HS-27A (cell line): Measurements from ENCODE around the gene LHFPL5.

Experiments
- DNase-seq: peaks from one replicate; pipeline ENCODE4 v3.0.0-alpha.2; 2012; ENCODE audit warnings: low read depth, missing footprints

Gene LHFPL5

GRCh38 chr6:35804996-35805736 lies at the start of gene LHFPL5:
Gene LHFPL5, plus strand, starts transcription at chr6:35805352. Its CDS starts 319 bp downstream, at chr6:35805671.
- no peak for DNase-seq

DNA sequence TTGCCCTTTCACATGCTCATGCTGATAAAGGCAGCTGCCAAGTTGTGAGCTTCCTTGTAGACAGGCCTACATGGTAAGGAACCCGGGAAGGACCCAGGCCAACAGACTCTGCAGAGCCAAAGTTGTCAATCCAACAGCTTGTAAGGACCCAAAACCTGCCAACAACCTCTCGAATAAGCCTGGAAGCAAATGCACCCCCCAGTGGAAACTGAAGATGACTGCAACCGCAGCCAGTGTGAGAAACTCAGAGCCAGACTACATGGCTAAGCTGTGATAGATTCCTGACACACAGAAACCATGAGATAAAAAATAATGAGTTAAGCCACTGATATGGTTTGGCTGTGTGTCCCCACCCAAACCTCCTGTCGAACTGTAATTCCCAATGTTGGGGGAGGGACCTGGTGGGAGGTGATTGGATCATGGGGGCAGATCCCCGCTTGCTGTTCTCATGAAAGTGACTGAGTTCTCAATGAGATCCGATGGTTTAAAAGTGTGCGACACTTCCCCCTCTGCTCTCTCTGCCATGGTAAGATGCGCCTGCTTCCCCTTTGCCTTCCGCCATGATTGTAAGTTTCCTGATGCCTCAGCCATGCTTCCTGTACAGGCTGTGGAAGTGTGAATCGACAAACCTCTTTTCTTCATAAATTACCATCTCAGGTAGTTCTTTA lies 47.6 kb upstream of the LHFPL5 start:
- DNase-seq = no peak

DNA sequence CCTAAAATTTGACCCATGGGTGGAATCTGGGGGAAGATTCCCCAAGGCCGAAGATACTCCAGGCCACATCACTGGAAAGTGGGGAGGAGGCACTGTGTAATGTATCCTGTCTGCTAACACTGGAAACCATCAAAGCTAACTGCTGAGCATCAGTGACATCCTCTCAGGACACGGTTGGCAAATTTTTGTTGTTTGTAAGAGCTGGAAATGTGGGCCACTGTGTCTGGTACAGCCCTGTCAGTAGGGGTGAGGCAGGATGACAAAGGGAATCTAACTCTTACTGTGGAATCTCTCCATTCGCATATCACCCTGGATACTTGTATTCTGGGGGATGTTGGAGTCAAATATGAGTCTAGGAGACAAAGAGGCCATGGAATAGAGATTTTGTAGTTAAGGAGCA lies 45.7 kb upstream of the LHFPL5 start:
- DNase-seq = no peak

- DNase-seq = no peak
Measured at GRCh38 chr6:35765739-35766138, 39.4 kb upstream of the LHFPL5 start.

GRCh38 chr6:35769211-35769610 lies 35.9 kb upstream of the LHFPL5 start:
- no peak for DNase-seq

GRCh38 chr6:35771343-35771627 lies 33.9 kb upstream of the LHFPL5 start:
- no peak for DNase-seq

DNA sequence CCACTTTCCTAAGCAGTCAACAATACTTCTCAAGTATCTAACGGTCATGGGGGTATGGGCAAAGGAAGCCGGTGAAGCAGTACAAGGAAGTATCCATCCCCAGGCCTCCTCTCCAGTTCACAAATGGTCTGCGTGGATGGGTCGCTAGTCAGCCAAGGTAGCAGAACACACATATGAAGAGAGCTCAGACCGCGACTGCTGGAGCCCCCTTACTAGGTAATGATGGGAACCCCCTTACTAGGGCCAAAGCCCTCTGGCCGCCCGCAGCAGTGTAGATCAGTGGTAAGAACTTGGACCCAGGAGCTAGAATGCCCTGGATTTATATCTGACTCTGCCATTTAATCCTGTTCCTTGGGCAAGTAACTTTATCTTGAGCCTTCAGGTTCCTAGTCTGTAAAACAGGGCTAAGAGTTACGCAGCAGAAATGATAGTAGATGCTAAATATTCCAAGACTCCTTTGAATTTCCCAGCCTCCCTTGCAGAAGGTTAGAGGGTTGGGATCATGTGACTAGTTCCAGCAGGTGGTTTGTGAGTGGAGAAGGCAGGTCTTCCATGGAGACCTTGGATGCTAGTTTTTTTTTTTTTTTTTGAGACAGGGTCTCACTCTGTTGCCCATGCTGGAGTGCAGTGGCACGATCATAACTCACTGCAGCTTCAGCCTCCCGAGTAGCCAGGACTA lies 30.9 kb upstream of the LHFPL5 start:
- DNase-seq = no peak

- DNase-seq = no peak
Measured at GRCh38 chr6:35775031-35775430, 30.1 kb upstream of the LHFPL5 start.

- DNase-seq = no peak
Measured at GRCh38 chr6:35776364-35777215, 28.6 kb upstream of the LHFPL5 start, which contains the start of gene CLPSL2. Gene CLPSL2, plus strand, starts transcription at chr6:35776598. Its CDS starts 21 bp downstream, at chr6:35776619.

- no peak for DNase-seq
Measured at GRCh38 chr6:35777356-35778102, 27.6 kb upstream of the LHFPL5 start.

- no peak for DNase-seq
Measured at GRCh38 chr6:35778437-35778836, 26.7 kb upstream of the LHFPL5 start.

- DNase-seq = no peak
Measured at GRCh38 chr6:35780719-35781118, 24.4 kb upstream of the LHFPL5 start, which contains the start of gene CLPSL1. Gene CLPSL1, plus strand, starts transcription at chr6:35781019. Its CDS starts 92 bp downstream, at chr6:35781111.

- no peak for DNase-seq
Measured at GRCh38 chr6:35781290-35781689, 23.9 kb upstream of the LHFPL5 start.

GRCh38 chr6:35782424-35782823 lies 22.7 kb upstream of the LHFPL5 start:
- no peak for DNase-seq

DNA sequence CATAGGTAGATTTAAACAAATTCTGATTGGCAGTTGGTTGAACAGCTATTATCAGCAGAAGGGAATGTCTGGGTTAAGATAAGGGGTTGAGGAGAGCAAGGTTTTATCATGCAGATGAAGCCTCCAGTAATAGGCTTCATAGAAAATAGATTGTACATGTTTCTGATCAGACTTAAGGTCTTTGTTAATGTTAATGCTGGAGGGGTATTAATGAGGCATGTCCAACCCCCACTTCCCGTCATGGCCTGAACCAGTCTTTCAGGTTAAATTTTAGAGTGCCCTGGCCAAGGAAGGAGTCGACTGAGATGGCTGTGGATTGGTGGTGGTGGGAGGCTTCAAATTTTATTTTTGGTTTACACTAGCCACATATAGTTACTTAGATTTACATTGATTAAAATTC lies 21.0 kb upstream of the LHFPL5 start:
- no peak for DNase-seq

DNA sequence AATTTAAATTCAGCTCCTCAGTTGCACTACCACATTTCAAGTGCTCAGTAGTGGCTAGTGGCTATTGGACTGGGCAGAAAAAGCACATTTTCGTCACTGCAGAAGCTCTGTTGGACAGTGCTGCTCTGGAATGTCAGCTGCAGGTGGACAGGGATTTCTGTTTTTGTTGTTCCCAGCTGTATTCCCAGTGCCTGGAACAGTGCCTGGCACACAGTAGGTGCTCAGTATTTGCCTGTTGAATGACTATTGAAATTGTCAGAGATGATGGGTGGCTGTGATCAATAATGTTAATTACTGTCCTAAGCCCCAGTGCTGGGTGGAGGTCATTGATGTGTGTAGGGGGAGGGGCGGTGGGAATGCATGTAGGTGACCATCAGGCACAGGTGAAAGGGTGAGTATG lies 18.9 kb upstream of the LHFPL5 start:
- no peak for DNase-seq

GRCh38 chr6:35786810-35787209 lies 18.3 kb upstream of the LHFPL5 start:
- no peak for DNase-seq

GRCh38 chr6:35787266-35788218 lies 17.6 kb upstream of the LHFPL5 start:
- no peak for DNase-seq

GRCh38 chr6:35788423-35788982 lies 16.6 kb upstream of the LHFPL5 start:
- DNase-seq = no peak

- DNase-seq = no peak
Measured at GRCh38 chr6:35790683-35791082, 14.5 kb upstream of the LHFPL5 start.
